HL-60 (cell line): ENCODE data around the gene OR10D3.
A peak's percentile ranks its signal among the peaks of the same experiment; 100 is the strongest.
"Not testable (repeated sequence)": the region's sequence is repeated elsewhere in the genome, so short reads cannot be mapped to it uniquely, and the experiment has no call there.

Source experiments
- GABPA ChIP-seq: IDR thresholded peaks from 2 replicates; pipeline ENCODE4 v1.6.1; 2012; ENCODE audit warnings: low read depth
- POLR2AphosphoS5 ChIP-seq: IDR thresholded peaks from 2 replicates; pipeline ENCODE4 v1.6.1; 2012; ENCODE audit warnings: low read depth
- SPI1 ChIP-seq: IDR thresholded peaks from 2 replicates; pipeline ENCODE4 v1.6.1; 2012; ENCODE audit warnings: low read depth, mild to moderate bottlenecking, borderline replicate concordance
- TF ChIP-seq, protein P1 (sequence below): IDR thresholded peaks from one replicate; pipeline ENCODE4 v1.5.1; 2011; ENCODE audit warnings: low read length, control low read depth, inconsistent platforms; ENCODE audit not compliant: insufficient read depth

DNA sequence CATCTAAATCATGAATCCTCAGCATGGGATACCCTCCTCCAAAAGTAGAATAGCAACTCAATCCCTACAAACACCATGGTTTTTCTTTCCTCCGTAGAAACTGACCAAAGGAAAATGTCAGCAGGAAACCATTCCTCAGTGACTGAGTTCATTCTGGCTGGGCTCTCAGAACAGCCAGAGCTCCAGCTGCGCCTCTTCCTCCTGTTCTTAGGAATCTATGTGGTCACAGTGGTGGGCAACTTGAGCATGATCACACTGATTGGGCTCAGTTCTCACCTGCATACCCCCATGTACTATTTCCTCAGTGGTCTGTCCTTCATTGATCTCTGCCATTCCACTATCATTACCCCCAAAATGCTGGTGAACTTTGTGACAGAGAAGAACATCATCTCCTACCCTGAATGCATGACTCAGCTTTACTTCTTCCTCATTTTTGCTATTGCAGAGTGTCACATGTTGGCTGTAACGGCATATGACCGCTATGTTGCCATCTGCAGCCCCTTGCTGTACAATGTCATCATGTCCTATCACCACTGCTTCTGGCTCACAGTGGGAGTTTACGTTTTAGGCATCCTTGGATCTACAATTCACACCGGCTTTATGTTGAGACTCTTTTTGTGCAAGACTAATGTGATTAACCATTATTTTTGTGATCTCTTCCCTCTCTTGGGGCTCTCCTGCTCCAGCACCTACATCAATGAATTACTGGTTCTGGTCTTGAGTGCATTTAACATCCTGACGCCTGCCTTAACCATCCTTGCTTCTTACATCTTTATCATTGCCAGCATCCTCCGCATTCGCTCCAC lies 41.7 kb downstream of the OR10D3 start:
- TF ChIP-seq, protein P1, sequence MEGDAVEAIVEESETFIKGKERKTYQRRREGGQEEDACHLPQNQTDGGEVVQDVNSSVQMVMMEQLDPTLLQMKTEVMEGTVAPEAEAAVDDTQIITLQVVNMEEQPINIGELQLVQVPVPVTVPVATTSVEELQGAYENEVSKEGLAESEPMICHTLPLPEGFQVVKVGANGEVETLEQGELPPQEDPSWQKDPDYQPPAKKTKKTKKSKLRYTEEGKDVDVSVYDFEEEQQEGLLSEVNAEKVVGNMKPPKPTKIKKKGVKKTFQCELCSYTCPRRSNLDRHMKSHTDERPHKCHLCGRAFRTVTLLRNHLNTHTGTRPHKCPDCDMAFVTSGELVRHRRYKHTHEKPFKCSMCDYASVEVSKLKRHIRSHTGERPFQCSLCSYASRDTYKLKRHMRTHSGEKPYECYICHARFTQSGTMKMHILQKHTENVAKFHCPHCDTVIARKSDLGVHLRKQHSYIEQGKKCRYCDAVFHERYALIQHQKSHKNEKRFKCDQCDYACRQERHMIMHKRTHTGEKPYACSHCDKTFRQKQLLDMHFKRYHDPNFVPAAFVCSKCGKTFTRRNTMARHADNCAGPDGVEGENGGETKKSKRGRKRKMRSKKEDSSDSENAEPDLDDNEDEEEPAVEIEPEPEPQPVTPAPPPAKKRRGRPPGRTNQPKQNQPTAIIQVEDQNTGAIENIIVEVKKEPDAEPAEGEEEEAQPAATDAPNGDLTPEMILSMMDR: not testable (repeated sequence)
- 0 out of 2 replicates have a peak, but pooled peaks have one; percentile 44 for TF ChIP-seq SPI1
- TF ChIP-seq GABPA: not testable (repeated sequence)
- peak; percentile 70 for TF ChIP-seq POLR2AphosphoS5
